Measurements from ENCODE around the gene OR8K5. TPM values are rescaled to one million over a fixed set of nuclear protein-coding genes. Genes with fewer than 3 reads are reported as not detected.
"Not testable (repeated sequence)": the region's sequence is repeated elsewhere in the genome, so short reads cannot be mapped to it uniquely, and the experiment has no call there.

The OR8K5 gene, protein sequence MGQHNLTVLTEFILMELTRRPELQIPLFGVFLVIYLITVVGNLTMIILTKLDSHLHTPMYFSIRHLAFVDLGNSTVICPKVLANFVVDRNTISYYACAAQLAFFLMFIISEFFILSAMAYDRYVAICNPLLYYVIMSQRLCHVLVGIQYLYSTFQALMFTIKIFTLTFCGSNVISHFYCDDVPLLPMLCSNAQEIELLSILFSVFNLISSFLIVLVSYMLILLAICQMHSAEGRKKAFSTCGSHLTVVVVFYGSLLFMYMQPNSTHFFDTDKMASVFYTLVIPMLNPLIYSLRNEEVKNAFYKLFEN
- polyA plus RNA-seq (2014; cell fraction: cytosol; rRNA removed) = not detected in 2 replicates
- polyA plus RNA-seq (2014; cell fraction: nucleus; rRNA removed) = not detected in 2 replicates

DNA sequence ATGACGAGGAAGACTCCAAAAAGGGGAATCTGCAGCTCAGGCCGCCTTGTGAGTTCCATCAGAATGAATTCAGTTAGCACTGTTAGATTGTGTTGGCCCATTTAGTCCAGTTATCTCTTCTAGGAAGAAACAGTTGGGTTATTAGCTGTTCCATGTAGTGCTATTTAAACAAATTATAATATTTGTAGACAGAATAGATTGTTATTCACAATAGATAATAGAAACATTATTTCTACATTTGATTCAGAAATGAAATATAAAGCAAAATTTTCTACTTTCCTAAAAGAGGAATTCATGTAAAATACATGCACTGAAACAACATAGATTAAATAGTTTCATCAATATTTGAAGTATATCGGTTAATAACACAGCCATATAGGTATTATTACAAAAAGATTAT lies at the start of gene OR8K5:
OR8K5 (minus strand) TSS at position 101 of the 400 bp plus-strand sequence; CDS start at position 101, 0 bp downstream.
- no peak for DNase-seq (ENCODE audit: low spot score)

GRCh38 chr11:56207790-56208189 lies 47.7 kb upstream of the OR8K5 start:
- DNase-seq (ENCODE audit: low spot score) = no peak

GRCh38 chr11:56197367-56197766 lies 37.2 kb upstream of the OR8K5 start:
- no peak for DNase-seq (ENCODE audit: low spot score)

GRCh38 chr11:56196705-56197104 lies 36.6 kb upstream of the OR8K5 start:
- no peak for DNase-seq (ENCODE audit: low spot score)

DNA sequence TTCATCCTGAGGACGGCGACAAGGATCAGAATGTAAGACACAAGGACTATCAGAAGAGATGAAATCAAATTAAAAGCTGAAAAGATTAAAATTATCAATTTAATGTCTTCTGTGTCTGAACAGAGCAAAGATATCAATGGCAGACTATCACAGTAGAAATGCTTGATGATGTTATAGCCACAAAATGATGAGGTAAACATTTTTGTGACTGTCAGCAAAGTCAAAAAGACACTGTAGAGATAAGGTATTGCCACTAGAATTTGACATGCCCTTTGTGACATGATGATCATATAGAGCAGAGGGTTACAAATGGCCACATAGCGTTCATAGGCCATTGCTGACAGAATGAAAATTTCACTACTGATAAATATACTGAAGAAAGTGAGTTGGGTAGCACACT lies 28.5 kb upstream of the OR8K5 start:
- DNase-seq (ENCODE audit: low spot score) = no peak

- DNase-seq (ENCODE audit: low spot score) = no peak
These were observed 23.3 kb upstream of the OR8K5 start for GRCh38 chr11:56183459-56183858.

DNA sequence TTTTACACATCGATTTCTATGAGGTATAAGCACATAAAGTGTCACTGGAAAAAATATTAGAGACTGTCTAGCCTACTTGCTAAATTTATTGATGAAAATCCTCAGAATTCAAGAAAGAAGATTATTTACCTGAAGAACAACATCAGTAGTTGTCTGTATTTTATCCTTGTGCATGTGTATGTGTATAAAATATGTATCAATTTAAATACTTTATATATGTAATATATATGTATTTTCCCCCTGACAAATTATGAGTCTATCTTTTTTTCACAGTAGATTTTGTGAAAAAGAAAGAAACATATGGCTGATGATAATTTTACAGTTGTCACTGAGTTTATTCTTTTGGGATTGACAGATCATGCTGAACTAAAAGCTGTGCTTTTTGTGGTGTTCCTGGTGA lies 16.2 kb upstream of the OR8K5 start, which contains the start of gene OR5J2:
OR5J2 (plus strand) TSS at position 301 of the 400 bp plus-strand sequence; CDS start at position 301, 0 bp downstream.
- no peak for DNase-seq (ENCODE audit: low spot score)

DNA sequence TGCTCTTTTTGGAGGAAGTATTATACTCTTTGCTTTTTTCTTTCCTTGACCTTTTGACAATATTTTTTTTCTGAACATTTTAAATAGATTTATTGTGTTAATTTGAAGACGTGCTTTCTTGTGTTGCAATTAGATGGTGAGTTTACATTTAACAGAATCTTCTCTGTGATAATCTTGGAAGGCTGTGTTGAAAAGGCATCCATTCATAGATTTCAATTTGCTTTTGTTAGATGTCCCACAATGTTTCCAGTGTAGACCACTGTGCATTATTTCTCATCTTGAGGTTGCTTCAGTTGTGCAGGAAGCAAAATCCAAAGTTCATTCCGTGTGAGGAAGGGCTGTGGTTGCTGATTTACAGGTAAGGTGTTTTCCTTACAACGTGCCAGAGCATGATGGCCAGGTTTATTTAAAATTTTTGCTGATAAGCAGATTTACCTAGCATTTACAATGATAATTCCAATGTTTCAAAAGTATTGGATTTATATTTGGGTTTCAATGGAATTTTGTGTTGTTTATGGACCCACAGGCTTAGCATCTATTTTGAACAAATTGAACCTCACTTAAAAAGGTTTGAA lies 12.2 kb upstream of the OR8K5 start:
- no peak for DNase-seq (ENCODE audit: low spot score)

DNA sequence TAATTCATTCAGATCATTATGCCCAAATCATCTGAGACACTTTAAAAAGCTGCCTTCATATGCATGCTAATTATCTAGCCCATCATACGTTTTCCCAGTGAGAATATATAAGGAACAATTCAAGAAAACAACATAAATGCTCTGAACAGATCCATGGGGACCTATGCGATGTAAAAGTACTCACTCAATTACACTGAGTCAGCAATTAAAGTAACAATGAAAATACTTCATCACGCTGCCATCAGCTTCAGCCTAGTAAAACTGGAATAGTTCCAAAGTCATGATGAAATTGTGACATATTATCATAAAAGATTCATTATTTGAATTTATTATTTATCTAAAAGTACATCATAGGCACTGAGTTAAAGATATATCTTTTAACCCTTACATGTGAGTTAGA lies 3.7 kb upstream of the OR8K5 start:
- DNase-seq (ENCODE audit: low spot score) = no peak

GRCh38 chr11:56152333-56152732 lies 7.8 kb downstream of the OR8K5 start:
- peak; percentile 3 for DNase-seq (ENCODE audit: low spot score)

DNA sequence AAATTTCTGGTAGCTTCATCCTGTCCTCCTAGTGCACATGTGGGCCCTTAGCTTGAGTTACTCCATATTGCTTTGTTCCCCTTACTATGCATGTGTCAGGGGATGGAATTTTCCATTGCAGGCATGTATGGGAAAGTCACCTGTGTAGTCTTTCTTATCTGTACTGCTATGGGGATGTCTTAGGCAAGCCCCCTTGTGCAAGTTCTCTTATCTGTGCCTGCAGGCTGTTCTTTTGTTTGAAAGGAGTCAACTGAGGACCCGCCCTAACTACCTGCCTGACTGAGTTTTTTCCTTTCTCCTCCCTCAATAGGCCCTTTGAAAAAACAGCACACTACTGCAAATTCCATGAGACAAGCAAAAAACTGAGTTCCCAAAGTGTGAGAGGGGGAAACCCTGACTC lies 8.7 kb downstream of the OR8K5 start:
- no peak for DNase-seq (ENCODE audit: low spot score)

DNA sequence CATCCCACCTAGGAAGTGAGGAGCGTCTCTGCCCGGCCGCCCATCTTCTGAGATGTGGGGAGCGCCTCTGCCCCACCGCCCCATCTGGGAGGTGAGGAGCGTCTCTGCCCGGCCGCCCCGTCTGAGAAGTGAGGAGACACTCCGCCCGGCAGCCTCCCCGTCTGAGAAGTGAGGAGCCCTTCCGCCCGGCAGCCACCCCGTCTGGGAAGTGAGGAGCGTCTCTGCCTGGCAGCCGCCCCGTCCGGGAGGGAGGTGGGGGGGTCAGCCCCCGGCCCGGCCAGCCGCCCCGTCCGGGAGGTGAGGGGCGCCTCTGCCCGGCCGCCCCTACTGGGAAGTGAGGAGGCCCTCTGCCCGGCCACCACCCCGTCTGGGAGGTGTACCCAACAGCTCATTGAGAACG lies 16.4 kb downstream of the OR8K5 start:
- DNase-seq (ENCODE audit: low spot score) = not testable (repeated sequence)

DNA sequence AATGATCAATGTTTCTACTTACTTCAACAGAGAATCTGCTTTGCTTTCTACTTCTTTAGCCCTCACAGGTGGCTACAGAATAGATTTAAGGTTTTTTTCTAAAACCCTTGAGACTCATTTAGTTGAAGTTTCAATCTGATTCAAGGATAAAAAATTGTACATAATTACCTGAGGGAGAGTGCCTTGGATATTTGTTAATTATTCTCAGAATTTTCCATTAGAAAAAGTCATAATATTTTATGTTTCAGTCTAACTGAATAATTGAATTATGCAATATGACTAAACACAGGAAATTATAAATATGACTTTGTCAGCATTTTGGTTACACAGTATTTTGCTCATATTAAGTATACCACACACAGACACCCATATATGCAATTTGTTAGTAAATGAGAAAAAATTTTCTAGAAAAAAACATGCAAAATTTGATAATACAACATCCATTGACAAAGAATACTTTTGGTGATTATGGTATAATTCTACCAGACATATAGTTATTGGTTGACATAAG lies 19.9 kb downstream of the OR8K5 start, which contains the start of gene OR8J3:
OR8J3 (minus strand) TSS at position 51 of the 511 bp plus-strand sequence. CDS start 2,483 bp downstream, outside the sequence.
- DNase-seq (ENCODE audit: low spot score) = no peak

- DNase-seq (ENCODE audit: low spot score) = no peak
These were observed 38.0 kb downstream of the OR8K5 start, which contains the start of gene OR8H3 for GRCh38 chr11:56122073-56122472. Gene OR8H3, plus strand, starts transcription at chr11:56122373. Its CDS starts 0 bp downstream, at chr11:56122373.

Measured in SK-N-DZ (cell line).